ENCODE measurements around the gene NOL3. TPM values are rescaled to one million over a fixed set of nuclear protein-coding genes. Genes with fewer than 3 reads are reported as not detected.
A peak's percentile ranks its signal among the peaks of the same experiment; 100 is the strongest.

NOL3 gene
- total and polyA plus RNA-seq, 2 of the 13 experiments (the other 11 are each of a cell fraction or from before 2014, with no cell fraction given): 5.7 to 20.5 TPM

DNA sequence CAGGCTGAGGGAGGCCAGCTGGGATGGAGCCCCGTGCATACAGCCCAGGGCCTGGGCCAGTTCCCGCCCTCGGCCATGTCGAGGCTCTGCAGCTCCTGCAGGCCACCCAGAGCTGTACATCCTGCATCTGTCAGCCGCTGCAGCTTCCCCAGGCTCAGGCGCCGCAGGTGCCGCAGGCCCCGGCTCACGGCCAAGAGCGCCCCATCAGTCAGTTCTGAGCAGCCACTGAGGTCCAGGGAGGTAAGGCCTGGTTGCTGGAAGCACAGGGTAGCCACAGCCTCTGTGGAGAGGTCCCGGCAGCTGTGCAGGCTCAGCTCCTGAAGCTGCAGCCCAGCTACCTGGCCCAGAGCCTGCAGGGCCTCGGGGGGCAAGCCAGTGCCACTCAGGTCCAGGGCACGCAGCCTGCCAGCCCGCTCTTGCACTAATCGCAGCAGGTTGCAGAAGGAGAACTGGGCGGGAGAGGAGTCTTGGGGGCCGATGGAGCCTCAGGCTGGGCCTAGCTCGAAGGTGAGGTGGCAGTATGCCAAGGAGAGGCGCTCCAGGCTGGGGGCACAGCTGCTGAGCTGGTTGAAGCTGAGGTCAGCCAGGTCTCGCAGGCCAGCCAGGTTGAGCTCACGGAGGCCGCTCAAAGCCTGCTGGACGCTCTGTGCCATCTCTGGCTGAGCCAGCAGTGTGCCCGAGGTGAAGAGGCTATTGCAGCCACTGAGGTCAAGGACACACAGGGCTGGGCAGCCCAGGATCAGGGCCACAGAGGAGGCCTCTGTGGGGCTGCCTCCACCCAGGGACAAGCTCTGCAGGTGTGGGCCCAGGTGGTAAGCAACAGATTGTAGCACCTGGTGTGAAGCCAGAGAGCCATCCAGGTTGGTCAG is 40.0 kb downstream of the NOL3 start (continued):
- TF ChIP-seq MLLT10 (CRISPR knock-in tag; IDR thresholded peaks at IDR 0.05) (no peak), SOX5 (CRISPR knock-in tag; IDR thresholded peaks at IDR 0.05; ENCODE audit: borderline replicate concordance) (no peak), NFYC (CRISPR knock-in tag; IDR thresholded peaks at IDR 0.05) (no peak), RBM22 (optimal IDR thresholded peaks at IDR 0.05; ENCODE audit: low read length) (no peak), PAWR (CRISPR knock-in tag; IDR thresholded peaks at IDR 0.05; ENCODE audit: borderline replicate concordance) (no peak), ZMYM3 (CRISPR knock-in tag; IDR thresholded peaks at IDR 0.05) (0 out of 2 replicates have a peak, but pooled peaks have one; percentile 38), RFX3 (CRISPR knock-in tag; IDR thresholded peaks at IDR 0.05) (no peak), ZNF7 (CRISPR knock-in tag; IDR thresholded peaks at IDR 0.05) (0 out of 2 replicates have a peak, but pooled peaks have one; percentile 23), ZFP90 (CRISPR knock-in tag; IDR thresholded peaks at IDR 0.05; ENCODE audit: borderline replicate concordance) (no peak), ZSCAN30 (CRISPR knock-in tag; IDR thresholded peaks at IDR 0.05) (no peak), SYNCRIP (IDR thresholded peaks at IDR 0.05; ENCODE audit: insufficient read depth, low read depth, low read length) (no peak), MYNN (CRISPR knock-in tag; IDR thresholded peaks at IDR 0.05; ENCODE audit: low read depth) (no peak), YY1 (IDR thresholded peaks at IDR 0.05; ENCODE audit: insufficient read depth, insufficient replicate concordance, low read depth, low read length) (no peak), RARG (CRISPR knock-in tag; IDR thresholded peaks at IDR 0.05; ENCODE audit: low read depth) (no peak), ZNF496 (CRISPR knock-in tag; IDR thresholded peaks at IDR 0.05; ENCODE audit: insufficient replicate concordance) (no peak), ZNF883 (CRISPR knock-in tag; IDR thresholded peaks at IDR 0.05; ENCODE audit: not compliant biosample characterization) (peak; percentile 57), ETV6 (CRISPR knock-in tag; conservative IDR thresholded peaks at IDR 0.05) (no peak), KDM4B (CRISPR knock-in tag; IDR thresholded peaks at IDR 0.05) (no peak)
- TF ChIP-seq, protein P1, sequence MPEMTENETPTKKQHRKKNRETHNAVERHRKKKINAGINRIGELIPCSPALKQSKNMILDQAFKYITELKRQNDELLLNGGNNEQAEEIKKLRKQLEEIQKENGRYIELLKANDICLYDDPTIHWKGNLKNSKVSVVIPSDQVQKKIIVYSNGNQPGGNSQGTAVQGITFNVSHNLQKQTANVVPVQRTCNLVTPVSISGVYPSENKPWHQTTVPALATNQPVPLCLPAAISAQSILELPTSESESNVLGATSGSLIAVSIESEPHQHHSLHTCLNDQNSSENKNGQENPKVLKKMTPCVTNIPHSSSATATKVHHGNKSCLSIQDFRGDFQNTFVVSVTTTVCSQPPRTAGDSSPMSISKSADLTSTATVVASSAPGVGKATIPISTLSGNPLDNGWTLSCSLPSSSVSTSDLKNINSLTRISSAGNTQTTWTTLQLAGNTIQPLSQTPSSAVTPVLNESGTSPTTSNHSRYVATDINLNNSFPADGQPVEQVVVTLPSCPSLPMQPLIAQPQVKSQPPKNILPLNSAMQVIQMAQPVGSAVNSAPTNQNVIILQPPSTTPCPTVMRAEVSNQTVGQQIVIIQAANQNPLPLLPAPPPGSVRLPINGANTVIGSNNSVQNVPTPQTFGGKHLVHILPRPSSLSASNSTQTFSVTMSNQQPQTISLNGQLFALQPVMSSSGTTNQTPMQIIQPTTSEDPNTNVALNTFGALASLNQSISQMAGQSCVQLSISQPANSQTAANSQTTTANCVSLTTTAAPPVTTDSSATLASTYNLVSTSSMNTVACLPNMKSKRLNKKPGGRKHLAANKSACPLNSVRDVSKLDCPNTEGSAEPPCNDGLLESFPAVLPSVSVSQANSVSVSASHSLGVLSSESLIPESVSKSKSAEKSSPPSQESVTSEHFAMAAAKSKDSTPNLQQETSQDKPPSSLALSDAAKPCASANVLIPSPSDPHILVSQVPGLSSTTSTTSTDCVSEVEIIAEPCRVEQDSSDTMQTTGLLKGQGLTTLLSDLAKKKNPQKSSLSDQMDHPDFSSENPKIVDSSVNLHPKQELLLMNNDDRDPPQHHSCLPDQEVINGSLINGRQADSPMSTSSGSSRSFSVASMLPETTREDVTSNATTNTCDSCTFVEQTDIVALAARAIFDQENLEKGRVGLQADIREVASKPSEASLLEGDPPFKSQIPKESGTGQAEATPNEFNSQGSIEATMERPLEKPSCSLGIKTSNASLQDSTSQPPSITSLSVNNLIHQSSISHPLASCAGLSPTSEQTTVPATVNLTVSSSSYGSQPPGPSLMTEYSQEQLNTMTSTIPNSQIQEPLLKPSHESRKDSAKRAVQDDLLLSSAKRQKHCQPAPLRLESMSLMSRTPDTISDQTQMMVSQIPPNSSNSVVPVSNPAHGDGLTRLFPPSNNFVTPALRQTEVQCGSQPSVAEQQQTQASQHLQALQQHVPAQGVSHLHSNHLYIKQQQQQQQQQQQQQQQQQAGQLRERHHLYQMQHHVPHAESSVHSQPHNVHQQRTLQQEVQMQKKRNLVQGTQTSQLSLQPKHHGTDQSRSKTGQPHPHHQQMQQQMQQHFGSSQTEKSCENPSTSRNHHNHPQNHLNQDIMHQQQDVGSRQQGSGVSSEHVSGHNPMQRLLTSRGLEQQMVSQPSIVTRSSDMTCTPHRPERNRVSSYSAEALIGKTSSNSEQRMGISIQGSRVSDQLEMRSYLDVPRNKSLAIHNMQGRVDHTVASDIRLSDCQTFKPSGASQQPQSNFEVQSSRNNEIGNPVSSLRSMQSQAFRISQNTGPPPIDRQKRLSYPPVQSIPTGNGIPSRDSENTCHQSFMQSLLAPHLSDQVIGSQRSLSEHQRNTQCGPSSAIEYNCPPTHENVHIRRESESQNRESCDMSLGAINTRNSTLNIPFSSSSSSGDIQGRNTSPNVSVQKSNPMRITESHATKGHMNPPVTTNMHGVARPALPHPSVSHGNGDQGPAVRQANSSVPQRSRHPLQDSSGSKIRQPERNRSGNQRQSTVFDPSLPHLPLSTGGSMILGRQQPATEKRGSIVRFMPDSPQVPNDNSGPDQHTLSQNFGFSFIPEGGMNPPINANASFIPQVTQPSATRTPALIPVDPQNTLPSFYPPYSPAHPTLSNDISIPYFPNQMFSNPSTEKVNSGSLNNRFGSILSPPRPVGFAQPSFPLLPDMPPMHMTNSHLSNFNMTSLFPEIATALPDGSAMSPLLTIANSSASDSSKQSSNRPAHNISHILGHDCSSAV (CRISPR knock-in tag; IDR thresholded peaks at IDR 0.05; ENCODE audit: borderline replicate concordance): no peak
- TF ChIP-seq, protein P2, sequence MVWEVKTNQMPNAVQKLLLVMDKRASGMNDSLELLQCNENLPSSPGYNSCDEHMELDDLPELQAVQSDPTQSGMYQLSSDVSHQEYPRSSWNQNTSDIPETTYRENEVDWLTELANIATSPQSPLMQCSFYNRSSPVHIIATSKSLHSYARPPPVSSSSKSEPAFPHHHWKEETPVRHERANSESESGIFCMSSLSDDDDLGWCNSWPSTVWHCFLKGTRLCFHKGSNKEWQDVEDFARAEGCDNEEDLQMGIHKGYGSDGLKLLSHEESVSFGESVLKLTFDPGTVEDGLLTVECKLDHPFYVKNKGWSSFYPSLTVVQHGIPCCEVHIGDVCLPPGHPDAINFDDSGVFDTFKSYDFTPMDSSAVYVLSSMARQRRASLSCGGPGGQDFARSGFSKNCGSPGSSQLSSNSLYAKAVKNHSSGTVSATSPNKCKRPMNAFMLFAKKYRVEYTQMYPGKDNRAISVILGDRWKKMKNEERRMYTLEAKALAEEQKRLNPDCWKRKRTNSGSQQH (CRISPR knock-in tag; IDR thresholded peaks at IDR 0.05; ENCODE audit: low read depth): no peak
- TF ChIP-seq, protein P3, sequence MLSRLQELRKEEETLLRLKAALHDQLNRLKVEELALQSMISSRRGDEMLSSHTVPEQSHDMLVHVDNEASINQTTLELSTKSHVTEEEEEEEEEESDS (CRISPR knock-in tag; IDR thresholded peaks at IDR 0.05; ENCODE audit: borderline replicate concordance): no peak
